ENCODE results near the gene PRR30.

DNA sequence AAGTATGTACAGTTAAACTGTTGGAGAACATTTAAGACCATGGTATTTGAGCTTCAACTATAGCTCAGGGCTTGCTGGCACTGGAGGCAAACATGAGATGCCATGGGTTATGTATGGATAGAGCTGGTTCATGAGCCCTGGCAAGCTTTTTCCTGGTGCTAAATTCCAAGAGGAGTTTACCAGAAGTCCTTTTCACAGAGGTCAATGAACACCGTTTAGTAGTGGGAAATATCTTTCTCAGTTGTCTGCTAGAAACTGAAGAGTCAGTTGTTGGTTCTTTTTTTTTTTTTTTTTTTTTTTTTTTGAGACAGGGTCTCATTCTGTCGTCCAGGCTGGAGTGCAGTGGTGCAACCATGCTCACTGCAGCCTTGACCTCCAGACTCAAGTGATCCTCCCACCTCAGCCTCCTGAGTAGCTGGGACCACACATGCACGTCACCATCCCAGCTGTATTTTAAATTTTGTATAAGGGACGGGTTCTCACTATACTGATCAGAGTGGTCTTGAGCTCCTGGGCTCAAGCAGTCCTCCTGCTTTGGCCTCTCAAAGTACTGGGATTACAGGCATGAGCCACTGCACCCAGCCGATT lies 51.3 kb downstream of the PRR30 start:
- TF ChIP-seq, protein P1, sequence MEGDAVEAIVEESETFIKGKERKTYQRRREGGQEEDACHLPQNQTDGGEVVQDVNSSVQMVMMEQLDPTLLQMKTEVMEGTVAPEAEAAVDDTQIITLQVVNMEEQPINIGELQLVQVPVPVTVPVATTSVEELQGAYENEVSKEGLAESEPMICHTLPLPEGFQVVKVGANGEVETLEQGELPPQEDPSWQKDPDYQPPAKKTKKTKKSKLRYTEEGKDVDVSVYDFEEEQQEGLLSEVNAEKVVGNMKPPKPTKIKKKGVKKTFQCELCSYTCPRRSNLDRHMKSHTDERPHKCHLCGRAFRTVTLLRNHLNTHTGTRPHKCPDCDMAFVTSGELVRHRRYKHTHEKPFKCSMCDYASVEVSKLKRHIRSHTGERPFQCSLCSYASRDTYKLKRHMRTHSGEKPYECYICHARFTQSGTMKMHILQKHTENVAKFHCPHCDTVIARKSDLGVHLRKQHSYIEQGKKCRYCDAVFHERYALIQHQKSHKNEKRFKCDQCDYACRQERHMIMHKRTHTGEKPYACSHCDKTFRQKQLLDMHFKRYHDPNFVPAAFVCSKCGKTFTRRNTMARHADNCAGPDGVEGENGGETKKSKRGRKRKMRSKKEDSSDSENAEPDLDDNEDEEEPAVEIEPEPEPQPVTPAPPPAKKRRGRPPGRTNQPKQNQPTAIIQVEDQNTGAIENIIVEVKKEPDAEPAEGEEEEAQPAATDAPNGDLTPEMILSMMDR (IDR thresholded peaks at IDR 0.05) = no peak
- TF ChIP-seq GATA2 (CRISPR knock-in tag; IDR thresholded peaks at IDR 0.05) = no peak
- no peak for TF ChIP-seq RCOR1 (IDR thresholded peaks at IDR 0.05; ENCODE audit: low read length)
- no peak for TF ChIP-seq ELF1 (IDR thresholded peaks at IDR 0.05)
- no peak for TF ChIP-seq YY1 (IDR thresholded peaks at IDR 0.05; ENCODE audit: low read depth)
- TF ChIP-seq, protein P2, sequence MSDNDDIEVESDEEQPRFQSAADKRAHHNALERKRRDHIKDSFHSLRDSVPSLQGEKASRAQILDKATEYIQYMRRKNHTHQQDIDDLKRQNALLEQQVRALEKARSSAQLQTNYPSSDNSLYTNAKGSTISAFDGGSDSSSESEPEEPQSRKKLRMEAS (IDR thresholded peaks at IDR 0.05; ENCODE audit: low read depth) = no peak

Data from SK-N-SH (cell line).